ENCODE measurements around the gene LHX1. TPM values are rescaled to one million over a fixed set of nuclear protein-coding genes. Genes with fewer than 3 reads are reported as not detected.

The LHX1 gene
- total RNA-seq, 4 donors from 2014 or later = not detected

DNA sequence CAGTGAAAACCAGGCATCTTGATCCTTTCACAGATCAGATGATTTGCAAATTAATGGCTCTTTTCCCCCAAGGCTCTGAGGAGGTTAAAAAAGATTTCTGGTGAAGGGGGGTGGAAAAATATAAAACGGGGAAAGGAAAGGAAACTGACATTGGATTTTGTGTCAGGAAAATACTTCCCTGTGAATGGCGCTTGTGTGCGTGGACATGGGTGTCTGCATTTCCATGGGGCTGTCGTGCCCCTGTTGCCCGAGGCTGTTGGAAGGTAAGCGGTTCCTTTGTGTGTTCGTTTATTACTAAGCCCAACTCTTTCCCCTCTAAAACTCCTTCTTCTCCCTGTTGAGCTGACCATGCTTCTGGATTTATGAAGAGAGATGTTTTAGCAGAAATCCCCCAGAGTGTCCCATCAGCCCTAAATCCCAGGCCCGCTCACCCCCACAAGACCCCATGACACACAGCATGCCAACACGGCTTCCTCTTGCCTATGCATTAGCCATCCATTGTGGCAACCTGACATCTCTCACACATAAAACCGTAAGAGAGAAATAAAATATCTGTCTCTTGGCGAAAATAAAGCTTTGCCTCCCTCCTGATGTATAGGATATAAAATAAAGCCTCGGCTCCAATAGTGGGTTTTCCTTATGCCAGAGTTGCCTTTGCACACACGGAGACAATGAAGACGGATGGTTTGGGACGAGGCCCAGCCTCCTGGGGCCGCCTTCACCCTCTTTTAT is 7.3 kb upstream of the LHX1 start:
- DNase-seq (ENCODE audit: extremely low spot score) = no peak
- H3K36me3 ChIP-seq = no peaks in the 10 kb centered on the region
- TF ChIP-seq, protein P1, sequence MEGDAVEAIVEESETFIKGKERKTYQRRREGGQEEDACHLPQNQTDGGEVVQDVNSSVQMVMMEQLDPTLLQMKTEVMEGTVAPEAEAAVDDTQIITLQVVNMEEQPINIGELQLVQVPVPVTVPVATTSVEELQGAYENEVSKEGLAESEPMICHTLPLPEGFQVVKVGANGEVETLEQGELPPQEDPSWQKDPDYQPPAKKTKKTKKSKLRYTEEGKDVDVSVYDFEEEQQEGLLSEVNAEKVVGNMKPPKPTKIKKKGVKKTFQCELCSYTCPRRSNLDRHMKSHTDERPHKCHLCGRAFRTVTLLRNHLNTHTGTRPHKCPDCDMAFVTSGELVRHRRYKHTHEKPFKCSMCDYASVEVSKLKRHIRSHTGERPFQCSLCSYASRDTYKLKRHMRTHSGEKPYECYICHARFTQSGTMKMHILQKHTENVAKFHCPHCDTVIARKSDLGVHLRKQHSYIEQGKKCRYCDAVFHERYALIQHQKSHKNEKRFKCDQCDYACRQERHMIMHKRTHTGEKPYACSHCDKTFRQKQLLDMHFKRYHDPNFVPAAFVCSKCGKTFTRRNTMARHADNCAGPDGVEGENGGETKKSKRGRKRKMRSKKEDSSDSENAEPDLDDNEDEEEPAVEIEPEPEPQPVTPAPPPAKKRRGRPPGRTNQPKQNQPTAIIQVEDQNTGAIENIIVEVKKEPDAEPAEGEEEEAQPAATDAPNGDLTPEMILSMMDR (IDR thresholded peaks at IDR 0.05) = no peak
- TF ChIP-seq POLR2A (IDR thresholded peaks at IDR 0.05; ENCODE audit: low read depth) (no peak), EP300 (IDR thresholded peaks at IDR 0.05) (no peak), POLR2AphosphoS5 (IDR thresholded peaks at IDR 0.05) (no peak)
- WGBS = 49% methylated on average over 16 of the region's 16 CpGs
- no peaks in the 10 kb centered on the region for H3K9me3 ChIP-seq
- H3K4me1 ChIP-seq = peaks cover 36 to 47% (median 38%) of the 10 kb centered on the region in 4 donors
- H3K4me3 ChIP-seq = no peak overlapping the region
- intact Hi-C loops (cut with DNase I) = no loop called here
- peaks cover 20 to 99% (median 77%) of the 10 kb centered on the region in 4 donors for H3K27me3 ChIP-seq
- H3K27ac ChIP-seq (replicated peaks in 1 of 4) = no peak overlapping the region

DNA sequence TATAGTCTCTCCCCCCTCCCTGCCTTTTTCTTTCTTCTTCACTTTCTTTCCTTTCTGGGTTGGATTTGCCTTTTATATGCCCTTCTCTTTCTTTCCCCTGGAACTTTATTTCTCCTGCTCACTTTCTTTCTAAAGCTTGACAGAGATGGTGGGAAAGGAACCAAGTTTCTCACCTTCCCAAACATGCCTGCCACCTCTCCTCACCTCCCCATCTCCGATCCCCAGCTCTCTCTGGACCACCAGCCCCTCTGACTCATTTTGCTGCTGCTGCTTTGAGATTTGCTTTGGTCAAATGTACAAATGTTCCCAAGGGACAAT is 6.7 kb upstream of the LHX1 start:
- intact Hi-C loops (cut with DNase I) = no loop called here
- WGBS = 74% methylated on average over 1 of the region's 1 CpG
- no peak for TF ChIP-seq POLR2A (IDR thresholded peaks at IDR 0.05; ENCODE audit: low read depth)
- TF ChIP-seq, protein P1 (IDR thresholded peaks at IDR 0.05) = no peak
- Histone ChIP-seq H3K27me3 (peaks cover 20 to 99% (median 82%) of the 10 kb centered on the region in 4 donors), H3K36me3 (no peaks in the 10 kb centered on the region), H3K9me3 (no peaks in the 10 kb centered on the region), H3K27ac (replicated peaks in 1 of 4) (no peak overlapping the region), H3K4me3 (no peak overlapping the region), H3K4me1 (peaks cover 41 to 52% (median 44%) of the 10 kb centered on the region in 4 donors)
- DNase-seq (ENCODE audit: extremely low spot score) = no peak

DNA sequence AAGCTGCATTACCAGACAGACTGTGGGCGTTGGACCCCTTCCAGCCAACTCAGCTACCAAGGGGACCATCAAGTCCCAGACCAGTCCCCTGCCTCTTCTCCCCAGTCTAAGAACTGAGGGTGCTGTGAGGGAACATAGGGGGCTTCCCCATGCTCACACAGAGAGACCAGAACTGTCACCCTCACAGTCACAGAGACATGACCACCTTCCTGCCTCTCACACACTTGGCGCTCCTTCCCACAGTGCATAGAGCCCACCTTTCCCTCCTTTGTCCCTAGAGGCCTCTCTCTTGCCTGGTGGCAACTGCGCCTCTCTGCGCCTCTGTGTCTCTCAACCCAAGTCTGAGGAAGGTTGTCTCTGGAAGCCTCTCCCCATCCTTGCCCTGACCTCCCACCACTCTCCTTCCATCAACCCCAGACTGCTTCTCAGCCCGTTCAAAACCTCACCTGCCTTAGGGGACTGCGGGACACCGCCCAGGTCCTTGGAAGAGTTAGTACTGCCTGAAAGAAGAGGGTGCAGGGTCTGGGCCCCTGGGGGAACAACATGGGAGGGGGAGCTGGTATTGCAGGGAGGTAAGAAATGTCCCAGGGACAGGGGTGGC is 6.1 kb upstream of the LHX1 start:
- DNase-seq (ENCODE audit: extremely low spot score) = no peak
- H3K9me3 ChIP-seq = no peaks in the 10 kb centered on the region
- no peak overlapping the region for H3K27ac ChIP-seq (replicated peaks in 1 of 4)
- TF ChIP-seq POLR2AphosphoS5 (IDR thresholded peaks at IDR 0.05) (no peak), EP300 (IDR thresholded peaks at IDR 0.05) (no peak), POLR2A (IDR thresholded peaks at IDR 0.05; ENCODE audit: low read depth) (no peak)
- TF ChIP-seq, protein P1 (IDR thresholded peaks at IDR 0.05) = no peak
- no peaks in the 10 kb centered on the region for H3K36me3 ChIP-seq
- H3K4me3 ChIP-seq = no peak overlapping the region
- intact Hi-C loops (cut with DNase I) = no loop called here
- H3K27me3 ChIP-seq = peaks cover 20 to 99% (median 88%) of the 10 kb centered on the region in 4 donors
- 58% methylated on average over 7 of the region's 7 CpGs for WGBS
- peaks cover 48 to 59% (median 50%) of the 10 kb centered on the region in 4 donors for H3K4me1 ChIP-seq

DNA sequence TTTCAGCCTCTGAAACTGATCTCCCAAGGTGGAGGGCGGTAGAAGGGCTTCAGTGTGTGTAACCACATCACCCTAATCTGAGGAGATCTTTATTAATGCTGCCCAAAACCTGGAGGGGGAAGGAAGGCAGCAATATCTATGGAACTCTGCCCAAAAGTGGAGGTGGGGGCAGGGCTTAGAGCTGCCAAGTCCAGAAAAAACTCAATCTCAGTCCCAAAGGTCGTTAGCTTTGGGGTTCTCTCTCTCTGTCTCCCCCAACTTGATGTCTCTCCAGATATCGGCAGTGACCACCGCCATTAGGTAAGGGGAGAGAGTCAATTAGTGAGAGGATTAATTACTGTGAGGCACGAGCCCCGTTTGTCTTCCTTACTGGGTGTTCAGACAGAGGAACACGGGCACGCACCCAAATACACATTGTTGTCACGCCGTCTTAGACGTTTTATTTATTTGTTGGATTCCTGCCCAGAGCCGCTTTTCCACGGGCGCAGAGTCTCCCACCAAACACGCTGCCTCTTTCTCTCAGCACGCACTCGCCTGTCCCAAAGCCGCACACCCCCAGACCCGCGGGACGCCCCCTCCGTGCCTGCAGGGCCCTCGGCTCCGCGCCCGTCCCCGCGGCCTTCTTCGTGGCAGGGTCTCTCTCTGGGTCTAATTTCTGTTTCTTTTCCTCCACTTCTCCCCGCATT is 5.4 kb upstream of the LHX1 start:
- Histone ChIP-seq H3K9me3 (no peaks in the 10 kb centered on the region), H3K4me1 (peaks cover 54 to 65% (median 57%) of the 10 kb centered on the region in 4 donors), H3K27me3 (peaks cover 24 to 100% (median 95%) of the 10 kb centered on the region in 4 donors), H3K27ac (replicated peaks in 1 of 4) (no peak overlapping the region), H3K36me3 (no peaks in the 10 kb centered on the region), H3K4me3 (peak overlapping the region; percentile 33 to 47 (median 38))
- no peak for TF ChIP-seq POLR2A (IDR thresholded peaks at IDR 0.05; ENCODE audit: low read depth)
- no peak for TF ChIP-seq POLR2AphosphoS5 (IDR thresholded peaks at IDR 0.05)
- no peak for TF ChIP-seq EP300 (IDR thresholded peaks at IDR 0.05)
- TF ChIP-seq, protein P1 (IDR thresholded peaks at IDR 0.05) = no peak
- DNase-seq (ENCODE audit: extremely low spot score) = no peak
- WGBS = 4% methylated on average over 30 of the region's 30 CpGs
- intact Hi-C loops (cut with DNase I) = no loop called here
